Kidney (tissue), 14 donors: Measurements from ENCODE around the gene THTPA. TPM values are rescaled to one million over a fixed set of nuclear protein-coding genes. Genes with fewer than 3 reads are reported as not detected.
A peak's percentile ranks its signal among the peaks of the same experiment; 100 is the strongest.

ENCODE experiments used
- DNase-seq, 5 donors: peaks; one replicate each; pipeline ENCODE4 v3.0.0-alpha.2; 2013 to 2020
- FAIRE-seq: peaks from 2 replicates; lab custom pipeline; 2012; peaks lifted over from hg19 to GRCh38; lab: Jason Lieb, UNC
- H3K27ac ChIP-seq, 2 donors: one replicate each; pipeline ENCODE4 v1.7.0; 2013; ENCODE audit warnings: low read depth in 2 of 2, low read length in 2 of 2, inconsistent platforms in 1 of 2
- H3K27me3 ChIP-seq: one replicate; pipeline ENCODE4 v1.7.1; 2013; ENCODE audit warnings: low read length, inconsistent platforms; ENCODE audit not compliant: control insufficient read depth, insufficient read depth
- H3K36me3 ChIP-seq, 3 donors: one replicate each; pipeline versions ENCODE4 v1.7.0 to v1.7.1; 2013; ENCODE audit warnings: low read length in 3 of 3, control low read depth in 1 of 3, inconsistent platforms in 1 of 3; ENCODE audit not compliant: insufficient read depth in 3 of 3, control insufficient read depth in 2 of 3
- H3K4me1 ChIP-seq, 3 donors: one replicate each; pipeline versions ENCODE4 v1.7.0 to v1.7.1; 2013; ENCODE audit warnings: low read length in 3 of 3, inconsistent platforms in 1 of 3, low read depth in 1 of 3; ENCODE audit not compliant: control insufficient read depth in 2 of 3, insufficient read depth in 2 of 3
- H3K4me3 ChIP-seq, 3 donors: one replicate each; pipeline versions ENCODE4 v1.7.0 to v1.8.1; 2013; ENCODE audit warnings: low read length in 3 of 3, control low read depth in 1 of 3, inconsistent platforms in 1 of 3
- H3K9ac ChIP-seq, 3 donors: one replicate each; pipeline versions ENCODE4 v1.7.0 to v1.7.1; 2013; ENCODE audit warnings: low read length in 3 of 3, control low read depth in 1 of 3, inconsistent platforms in 1 of 3
- H3K9me3 ChIP-seq, 3 donors: one replicate each; pipeline versions ENCODE4 v1.7.0 to v1.7.1; 2013; ENCODE audit warnings: low read length in 3 of 3, control low read depth in 1 of 3, inconsistent platforms in 1 of 3; ENCODE audit not compliant: control insufficient read depth in 2 of 3, insufficient read depth in 1 of 3
- intact Hi-C: fragments of 100-400 bp; cut with DNase I; formaldehyde crosslinking; loops from one replicate; pipeline ENCODE4 v1.11.1; 2022
- polyA plus RNA-seq: library from polyadenylated mRNA; stranded (reverse); fragments of 350-450 nt; fragmentation: Illumina TruSeq; extraction: RNeasy Lipid Tissue Mini Kit (QIAGEN cat#74804); gene quantifications from one replicate; pipeline ENCODE4 v1.2.3, GENCODE V29; 2014; ENCODE audit warnings: low read depth, low replicate concordance; ENCODE audit not compliant: insufficient read depth
- total RNA-seq: library from RNA; stranded (reverse); fragmentation: NEBNext Ultra II Directional; extraction: Animal tissue kit (Norgen Biotek cat#: 25700); gene quantifications from one replicate; pipeline ENCODE4 v1.2.1, GENCODE V29; 2021
- TF ChIP-seq, protein P1 (sequence below): IDR thresholded peaks from 3 replicates; pipeline ENCODE4 v1.5.1; 2012; ENCODE audit warnings: mild to moderate bottlenecking, moderate library complexity, borderline replicate concordance; ENCODE audit not compliant: insufficient read depth; ENCODE audit errors: extremely low read depth
- donor health status: control.
- donor health status: control.
- donor health status: control.
- donor health status: control.
- donor health status: control.
- donor health status: DM: yes; HTN: yes; CAD: no.
- donor health status: Normal renal cell carcinoma (clear cell type).

The THTPA gene
- total and polyA plus RNA-seq, 2 donors from 2014 or later, result 24.4 to 38.4 TPM

DNA sequence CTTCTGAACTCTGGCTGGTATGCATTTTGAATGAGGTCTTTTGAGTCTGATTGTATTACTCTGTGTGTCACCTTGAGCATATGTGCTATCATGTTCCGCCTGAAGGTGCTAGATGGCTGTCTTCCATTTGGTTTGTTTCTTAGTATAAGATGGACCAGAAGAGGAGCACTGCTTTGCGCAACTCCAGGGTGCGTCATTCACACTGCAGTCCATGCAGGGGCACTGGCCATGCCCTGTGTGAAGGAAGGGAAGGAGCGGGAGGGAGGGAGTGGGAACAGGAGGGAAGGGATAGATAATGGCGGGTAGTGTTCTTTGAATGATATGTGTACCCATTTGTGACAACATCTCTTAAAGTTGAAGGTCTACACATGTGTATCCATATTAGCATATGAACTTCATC, 12.7 kb upstream of the THTPA start:
- intact Hi-C loops, result no loop called here
- no peaks in the 10 kb centered on the region for H3K9me3 ChIP-seq
- H3K36me3 ChIP-seq, result no peaks in the 10 kb centered on the region
- FAIRE-seq (no peak), DNase-seq (no peak)
- H3K27ac ChIP-seq, result no peak overlapping the region
- H3K4me1 ChIP-seq, result peaks cover 3 to 19% (median 9%) of the 10 kb centered on the region in 3 donors
- H3K27me3 ChIP-seq, result no peaks in the 10 kb centered on the region
- peak overlapping the region in 1 of 3 donors; percentile 10 for H3K4me3 ChIP-seq
- TF ChIP-seq, protein P1, sequence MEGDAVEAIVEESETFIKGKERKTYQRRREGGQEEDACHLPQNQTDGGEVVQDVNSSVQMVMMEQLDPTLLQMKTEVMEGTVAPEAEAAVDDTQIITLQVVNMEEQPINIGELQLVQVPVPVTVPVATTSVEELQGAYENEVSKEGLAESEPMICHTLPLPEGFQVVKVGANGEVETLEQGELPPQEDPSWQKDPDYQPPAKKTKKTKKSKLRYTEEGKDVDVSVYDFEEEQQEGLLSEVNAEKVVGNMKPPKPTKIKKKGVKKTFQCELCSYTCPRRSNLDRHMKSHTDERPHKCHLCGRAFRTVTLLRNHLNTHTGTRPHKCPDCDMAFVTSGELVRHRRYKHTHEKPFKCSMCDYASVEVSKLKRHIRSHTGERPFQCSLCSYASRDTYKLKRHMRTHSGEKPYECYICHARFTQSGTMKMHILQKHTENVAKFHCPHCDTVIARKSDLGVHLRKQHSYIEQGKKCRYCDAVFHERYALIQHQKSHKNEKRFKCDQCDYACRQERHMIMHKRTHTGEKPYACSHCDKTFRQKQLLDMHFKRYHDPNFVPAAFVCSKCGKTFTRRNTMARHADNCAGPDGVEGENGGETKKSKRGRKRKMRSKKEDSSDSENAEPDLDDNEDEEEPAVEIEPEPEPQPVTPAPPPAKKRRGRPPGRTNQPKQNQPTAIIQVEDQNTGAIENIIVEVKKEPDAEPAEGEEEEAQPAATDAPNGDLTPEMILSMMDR, result no peak
- H3K9ac ChIP-seq, result no peak overlapping the region

DNA sequence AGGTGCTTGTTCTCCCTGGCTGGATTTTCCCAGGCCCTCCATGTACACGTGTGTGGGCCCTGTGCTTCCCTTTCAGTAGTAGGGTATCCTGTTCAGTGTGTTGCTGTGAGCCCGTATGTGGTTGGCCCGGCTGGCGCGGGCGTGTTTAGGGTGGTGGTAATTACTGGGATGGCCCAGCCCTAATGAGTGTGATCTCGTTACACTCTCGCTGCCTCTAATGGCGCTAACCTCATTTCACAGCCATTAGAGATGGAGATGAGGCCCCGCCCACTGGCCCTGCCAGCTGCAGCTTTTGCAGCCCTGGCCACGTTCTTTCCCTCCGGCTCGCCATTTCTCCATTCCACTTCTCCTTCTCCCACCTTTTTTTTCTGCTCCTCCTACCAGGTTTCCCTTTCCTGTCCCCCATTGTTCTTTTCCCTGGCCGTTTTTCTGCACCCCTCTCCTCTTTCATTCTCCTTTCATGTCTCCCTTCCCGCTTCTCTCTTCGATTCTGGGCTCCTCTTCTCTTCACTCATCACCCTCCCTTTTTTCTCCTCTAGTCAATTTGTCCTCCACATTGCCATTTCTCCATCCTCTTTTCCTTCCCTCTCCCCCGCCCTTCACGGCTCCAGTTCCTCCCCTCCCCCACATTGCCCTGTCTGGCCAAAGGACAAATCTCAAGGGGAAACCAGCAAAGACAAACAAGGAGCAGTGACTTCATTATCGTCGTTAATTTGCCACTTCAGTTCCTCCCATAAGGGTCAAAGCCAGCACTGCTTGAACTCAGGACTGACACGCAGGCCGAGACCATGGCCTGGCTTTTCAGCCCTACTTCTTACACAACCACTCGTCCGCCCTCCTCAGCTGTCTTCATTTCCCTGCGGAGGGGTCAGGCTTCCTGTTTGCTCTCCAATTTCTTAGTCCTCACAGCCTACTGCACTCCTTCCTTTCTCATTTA, 11.3 kb upstream of the THTPA start:
- Histone ChIP-seq H3K27me3 (no peaks in the 10 kb centered on the region), H3K9ac (no peak overlapping the region), H3K36me3 (no peaks in the 10 kb centered on the region), H3K27ac (peak overlapping the region; percentile 65 to 66), H3K4me3 (peak overlapping the region in 1 of 3 donors; percentile 14), H3K9me3 (no peaks in the 10 kb centered on the region), H3K4me1 (peaks cover 0 to 19% (median 9%) of the 10 kb centered on the region in 3 donors)
- DNase-seq, result peak; percentile 56 to 90 (median 72)
- TF ChIP-seq, protein P1, result no peak
- intact Hi-C loops, result no loop called here
- no peak for FAIRE-seq

DNA sequence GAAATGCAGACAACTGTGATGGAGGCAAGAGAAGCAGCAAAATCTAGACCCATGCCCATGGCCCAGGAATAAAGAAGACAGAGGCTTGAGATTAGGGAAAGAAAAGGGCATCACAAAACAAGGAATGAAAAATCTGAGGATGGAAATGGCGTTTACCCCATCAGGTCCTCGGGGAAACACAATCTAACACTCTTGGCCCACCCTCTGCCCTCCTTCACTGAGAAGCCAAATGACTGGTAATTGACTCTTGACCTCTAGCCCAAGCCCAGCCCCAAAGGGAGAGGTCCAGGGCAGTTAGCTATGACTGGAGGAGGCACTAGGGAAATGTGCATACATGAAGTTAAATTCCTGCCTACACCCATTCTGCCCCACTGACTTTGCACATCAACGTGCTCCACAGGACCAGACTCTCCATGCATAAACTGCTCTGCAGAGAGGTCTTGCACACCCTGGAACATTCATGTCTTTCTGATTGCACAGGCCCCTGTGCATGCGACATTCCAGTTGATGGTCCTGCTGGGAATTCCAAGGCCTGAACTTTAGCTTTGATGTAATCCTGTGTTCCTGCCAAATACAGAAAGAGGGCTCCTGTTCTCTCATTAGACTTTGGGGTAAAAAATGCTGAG, 10.2 kb upstream of the THTPA start:
- Histone ChIP-seq H3K9ac (no peak overlapping the region), H3K4me3 (peak overlapping the region in 1 of 3 donors; percentile 10), H3K36me3 (no peaks in the 10 kb centered on the region), H3K27me3 (peaks cover 4% of the 10 kb centered on the region), H3K4me1 (peaks cover 0 to 23% (median 17%) of the 10 kb centered on the region in 3 donors), H3K9me3 (no peaks in the 10 kb centered on the region), H3K27ac (peak overlapping the region; percentile 42 to 65)
- no peak for FAIRE-seq
- intact Hi-C loops, result no loop called here
- TF ChIP-seq, protein P1, result no peak
- DNase-seq, result peak in 1 of 5 donors; percentile 43
